Tibial nerve (tissue), 4 donors: Measurements from ENCODE around the gene CPEB1.

Source experiments
- CTCF ChIP-seq, 5 experiments: fragments of 200-600 bp in 3 of 5; fragments of 450-650 bp in 2 of 5; sonication (generic) in 3 of 5; IDR thresholded peaks; one replicate each; pipeline ENCODE4 v1.5.1; 2016 to 2019; ENCODE audit warnings: antibody characterized with exemption in 5 of 5, mild to moderate bottlenecking in 3 of 5, moderate library complexity in 2 of 5
- EP300 ChIP-seq, 2 donors: sonication (generic); formaldehyde crosslinking; IDR thresholded peaks; one replicate each; pipeline ENCODE4 v1.6.1; 2017; ENCODE audit warnings: antibody characterized with exemption in 2 of 2, mild to moderate bottlenecking in 1 of 2
- POLR2A ChIP-seq, 2 donors: fragments of 450-650 bp; IDR thresholded peaks; one replicate each; pipeline ENCODE4 v1.6.1; 2017; ENCODE audit warnings: antibody characterized with exemption in 2 of 2, mild to moderate bottlenecking in 2 of 2, moderate library complexity in 2 of 2

DNA sequence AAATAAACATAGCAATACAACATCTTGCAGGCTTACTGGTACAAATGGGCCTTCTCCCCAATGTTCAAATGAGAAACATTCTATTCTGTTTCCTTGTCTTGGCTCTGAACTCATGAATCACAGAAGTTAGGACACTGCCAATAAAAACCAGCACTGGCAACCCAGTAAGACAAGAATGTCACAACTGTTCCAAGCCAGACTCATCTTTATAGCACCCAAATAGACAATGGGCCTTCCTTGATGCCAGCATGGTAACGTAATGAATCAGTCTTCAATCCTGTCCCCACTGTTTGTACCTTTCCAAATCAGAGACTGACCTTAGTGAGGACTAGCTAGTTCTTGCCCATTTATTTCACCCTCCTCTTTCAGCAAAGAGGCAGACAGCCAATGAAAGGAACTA is 92.8 kb downstream of the CPEB1 start:
- TF ChIP-seq POLR2A (IDR thresholded peaks at IDR 0.05): no peak
- TF ChIP-seq CTCF (IDR thresholded peaks at IDR 0.05): no peak
- no peak for TF ChIP-seq EP300 (IDR thresholded peaks at IDR 0.05)
